GM21515 (cell line): ENCODE data around the gene YY1.
A peak's percentile ranks its signal among the peaks of the same experiment; 100 is the strongest.
"Not testable (repeated sequence)": the region's sequence is repeated elsewhere in the genome, so short reads cannot be mapped to it uniquely, and the experiment has no call there.

Experiments used
- ATAC-seq: cut with Tn5 transposase; IDR thresholded peaks from one replicate; pipeline ENCODE4 v1.9.1; 2021; ENCODE audit not compliant: unreplicated experiment

YY1 gene

DNA sequence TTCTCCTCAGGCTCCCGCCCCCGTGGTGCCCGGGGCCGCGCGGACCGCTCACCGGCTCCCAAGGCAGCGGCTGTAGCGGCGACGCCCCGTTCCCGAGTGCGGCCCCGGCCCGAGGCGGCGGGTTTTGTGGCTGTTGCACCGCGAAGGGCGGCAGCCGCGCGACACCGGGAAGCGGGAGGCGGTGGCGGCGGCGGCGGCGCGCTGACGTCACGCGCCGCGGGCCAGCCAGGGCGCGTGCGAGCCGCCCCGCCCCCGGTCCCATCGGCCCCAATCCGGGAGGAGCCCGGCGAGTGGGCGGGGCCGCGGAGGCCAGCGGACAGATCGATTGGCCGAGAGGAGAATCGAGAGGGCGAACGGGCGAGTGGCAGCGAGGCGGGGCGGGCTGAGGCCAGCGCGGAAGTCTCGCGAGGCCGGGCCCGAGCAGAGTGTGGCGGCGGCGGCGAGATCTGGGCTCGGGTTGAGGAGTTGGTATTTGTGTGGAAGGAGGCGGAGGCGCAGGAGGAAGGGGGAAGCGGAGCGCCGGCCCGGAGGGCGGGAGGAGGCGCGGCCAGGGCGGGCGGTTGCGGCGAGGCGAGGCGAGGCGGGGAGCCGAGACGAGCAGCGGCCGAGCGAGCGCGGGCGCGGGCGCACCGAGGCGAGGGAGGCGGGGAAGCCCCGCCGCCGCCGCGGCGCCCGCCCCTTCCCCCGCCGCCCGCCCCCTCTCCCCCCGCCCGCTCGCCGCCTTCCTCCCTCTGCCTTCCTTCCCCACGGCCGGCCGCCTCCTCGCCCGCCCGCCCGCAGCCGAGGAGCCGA lies at the start of gene YY1:
Gene YY1 (plus strand): TSS at position 726 of the 792 bp plus-strand sequence. CDS start 101 bp downstream, outside the sequence.
- peak; percentile 78 for ATAC-seq

DNA sequence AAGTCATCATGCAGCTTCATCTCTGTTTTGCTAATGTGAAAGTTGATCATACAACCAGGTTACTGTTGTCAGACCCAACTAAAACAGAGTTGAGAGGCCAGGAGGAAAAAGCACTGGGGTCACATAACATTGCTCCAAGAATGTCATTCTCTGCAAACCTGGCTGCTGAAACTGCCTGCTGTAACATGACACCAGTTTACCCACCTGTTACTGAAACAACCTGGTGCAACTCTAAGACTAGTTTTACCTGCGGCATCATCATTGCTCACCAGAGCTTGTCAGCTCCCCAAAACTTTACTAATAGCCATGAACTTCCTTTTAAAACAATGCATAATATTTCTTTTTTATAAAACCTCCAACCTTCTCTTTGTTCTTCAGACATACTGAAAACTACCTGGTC lies 48.8 kb upstream of the YY1 start:
- no peak for ATAC-seq

DNA sequence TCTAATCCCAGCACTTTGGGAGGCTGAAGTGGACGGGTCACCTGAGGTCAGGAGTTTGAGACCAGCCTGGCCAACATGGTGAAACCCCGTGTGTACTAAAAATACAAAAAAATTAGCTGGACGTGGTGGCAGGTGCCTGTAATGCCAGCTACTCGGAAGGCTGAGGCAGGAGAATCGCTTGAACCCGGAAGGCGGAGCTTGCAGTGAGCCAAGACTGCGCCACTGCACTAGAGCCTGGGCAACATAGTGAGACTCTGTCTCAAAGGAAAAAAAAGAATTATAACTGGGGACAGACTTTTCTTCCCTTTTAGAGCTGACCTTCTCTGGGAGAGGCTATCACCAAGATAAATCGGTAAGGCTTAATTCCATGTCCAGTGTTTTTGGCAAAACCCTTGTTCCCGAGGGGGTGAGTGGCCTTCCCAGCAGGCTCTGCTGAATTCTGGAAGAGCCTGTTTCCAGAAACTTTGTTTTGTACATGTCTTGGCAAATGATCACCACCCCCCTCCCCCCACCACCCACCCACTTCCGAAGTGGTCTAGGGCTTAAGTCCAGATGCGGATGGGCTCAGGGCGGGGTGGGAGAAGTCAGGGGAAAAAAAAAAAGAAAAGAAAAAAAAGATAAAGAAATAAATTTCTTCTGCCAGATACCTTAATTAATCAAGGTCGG lies 47.2 kb upstream of the YY1 start:
- no peak for ATAC-seq

DNA sequence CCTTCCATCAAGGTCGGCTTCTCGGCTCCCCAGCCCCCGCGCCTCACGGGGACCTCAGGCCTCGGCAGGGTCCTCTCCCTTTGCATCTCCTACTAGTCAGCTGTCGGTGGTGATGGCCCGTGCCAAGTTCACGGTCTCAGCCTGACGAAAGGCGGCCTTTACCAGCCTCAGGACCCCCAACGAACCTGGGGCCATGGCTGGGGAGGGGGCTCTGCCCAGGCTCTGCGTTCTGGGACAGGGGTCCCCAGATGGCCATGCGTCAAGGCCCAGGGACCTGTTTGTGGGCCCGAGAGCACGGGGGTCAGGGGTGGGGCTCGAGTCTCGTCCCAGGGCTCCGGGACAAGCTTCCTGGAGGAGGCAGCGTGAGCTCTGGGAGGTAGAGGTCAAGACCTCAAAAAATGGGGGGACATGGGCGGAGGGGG lies 46.7 kb upstream of the YY1 start:
- ATAC-seq, result no peak

DNA sequence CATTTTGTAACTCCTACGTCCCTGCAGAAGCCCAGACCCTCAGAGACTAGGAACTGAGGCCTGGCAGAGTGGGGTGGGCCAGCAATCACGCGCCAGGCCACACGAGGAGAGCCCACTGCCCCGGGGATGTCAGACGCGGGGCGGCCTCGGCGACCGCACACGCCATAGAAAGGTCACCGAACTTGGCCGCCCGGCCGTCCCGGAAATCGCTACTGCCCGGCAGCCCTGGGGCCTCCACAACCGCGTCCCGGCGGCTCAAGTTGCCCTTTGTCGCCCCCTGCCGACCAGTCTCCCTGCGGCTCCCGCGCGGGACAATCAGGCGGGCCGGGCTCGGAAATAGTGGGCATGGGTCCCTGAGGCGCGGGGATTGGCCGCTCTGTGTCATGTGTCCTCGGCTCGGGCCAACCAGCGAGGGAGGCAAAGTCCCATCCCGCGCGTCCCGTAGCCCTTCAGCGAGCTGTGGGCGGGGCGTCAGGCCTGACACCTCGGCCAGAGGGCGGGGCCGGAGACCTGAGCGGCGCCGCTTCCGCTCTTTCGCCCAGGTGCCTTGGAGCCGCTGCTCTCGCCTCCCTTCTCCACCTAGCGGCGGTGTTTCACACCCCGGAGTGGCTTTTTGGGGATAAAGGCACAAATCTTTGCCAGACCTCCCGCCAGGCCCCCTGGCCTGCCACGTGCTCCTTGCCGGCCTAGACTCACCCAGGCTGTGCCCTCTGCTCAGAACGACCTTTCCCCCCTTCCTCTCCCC lies 46.1 kb upstream of the YY1 start:
- peak; percentile 99 for ATAC-seq

DNA sequence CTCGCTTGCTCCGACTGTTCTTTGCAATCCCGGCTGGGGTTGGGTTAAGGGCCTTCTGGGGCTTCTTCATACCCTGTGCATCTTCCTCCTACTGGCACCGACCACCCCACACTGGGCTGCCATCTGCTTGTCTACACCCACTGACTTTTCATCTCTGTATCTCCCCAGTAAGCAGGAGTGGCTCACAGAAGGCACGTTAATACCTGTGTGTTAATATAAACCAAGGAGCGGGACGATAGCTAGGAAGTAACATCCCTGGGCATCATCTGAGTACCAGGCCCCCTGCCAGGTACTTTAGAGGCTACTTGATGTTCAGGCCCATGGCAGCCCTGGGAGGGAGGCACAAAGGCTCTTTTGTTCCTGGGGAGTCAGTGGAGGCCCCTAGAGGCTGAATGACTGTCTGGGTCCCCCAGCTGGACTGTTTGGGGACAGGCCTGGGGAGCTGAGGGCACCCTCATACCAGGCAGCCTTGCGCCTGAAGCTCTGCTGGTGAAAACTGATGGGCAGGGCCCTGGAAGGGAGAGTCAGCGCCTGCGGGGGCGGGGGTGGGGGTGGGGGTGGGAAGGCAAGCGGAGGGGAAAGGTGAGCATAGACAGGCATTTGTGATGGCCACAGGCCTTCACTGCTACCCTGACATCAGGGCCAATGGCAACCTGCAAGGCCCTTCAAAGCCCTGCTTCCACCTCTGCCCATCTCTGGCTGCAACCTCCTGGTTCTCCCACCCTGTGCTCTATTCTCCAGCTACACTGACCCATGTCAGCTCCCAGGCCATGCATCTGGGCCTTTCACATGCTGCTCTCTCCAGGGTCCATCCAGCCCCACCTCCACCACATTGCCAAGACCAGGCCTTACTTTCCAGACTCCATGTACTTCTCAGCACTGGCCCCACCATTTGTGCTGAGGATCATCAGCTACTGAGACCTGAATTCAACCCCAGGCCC lies 45.3 kb upstream of the YY1 start:
- ATAC-seq, result no peak

DNA sequence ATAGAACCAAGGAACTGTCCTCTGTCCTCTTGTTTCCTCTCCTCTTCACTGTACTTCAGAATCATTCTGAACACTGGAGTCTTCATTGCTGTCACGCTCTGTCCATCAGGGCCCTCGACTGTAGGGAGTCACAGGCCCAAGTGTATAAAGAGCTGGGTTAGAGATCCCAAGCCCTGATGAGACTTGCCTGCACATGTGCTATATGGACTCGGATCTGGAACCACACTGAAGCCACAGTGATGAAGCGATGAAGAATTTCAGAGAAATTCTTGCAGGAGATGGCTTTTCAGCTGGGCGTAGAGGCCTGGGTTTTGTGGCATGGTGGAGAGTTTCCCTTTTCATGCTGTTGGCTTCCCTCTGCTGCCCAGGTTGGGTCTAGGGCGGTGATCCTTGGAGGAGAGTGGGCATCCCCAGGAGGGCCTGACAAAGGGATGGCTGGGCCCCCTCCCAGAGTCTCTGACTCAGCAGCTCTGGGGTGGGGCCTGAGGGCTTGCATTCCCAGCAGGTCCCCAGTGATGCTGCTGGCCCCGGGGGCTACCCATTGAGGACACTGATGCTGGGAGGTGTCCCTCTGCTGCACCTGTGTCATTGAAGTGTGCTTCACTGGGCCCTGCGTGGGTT lies 39.6 kb upstream of the YY1 start:
- no peak for ATAC-seq

DNA sequence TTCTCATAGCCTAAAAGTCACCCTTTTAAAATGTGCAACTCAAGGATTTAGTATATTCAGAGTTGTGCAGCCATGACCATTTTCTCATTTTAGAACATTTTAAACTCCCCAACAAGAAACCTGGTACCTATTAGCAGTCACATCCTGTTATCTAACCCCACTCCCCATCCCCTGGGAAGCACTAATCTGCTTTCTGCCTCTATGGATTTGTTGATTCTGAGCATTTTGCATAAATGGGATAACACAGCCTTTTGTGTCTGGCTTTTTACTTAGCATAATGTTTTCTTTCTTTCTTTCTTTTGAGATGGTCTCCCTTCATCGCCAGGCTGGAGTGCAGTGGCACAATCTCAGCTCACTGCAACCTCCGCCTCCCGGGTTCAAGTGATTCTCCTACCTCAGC lies 38.6 kb upstream of the YY1 start:
- no peak for ATAC-seq

DNA sequence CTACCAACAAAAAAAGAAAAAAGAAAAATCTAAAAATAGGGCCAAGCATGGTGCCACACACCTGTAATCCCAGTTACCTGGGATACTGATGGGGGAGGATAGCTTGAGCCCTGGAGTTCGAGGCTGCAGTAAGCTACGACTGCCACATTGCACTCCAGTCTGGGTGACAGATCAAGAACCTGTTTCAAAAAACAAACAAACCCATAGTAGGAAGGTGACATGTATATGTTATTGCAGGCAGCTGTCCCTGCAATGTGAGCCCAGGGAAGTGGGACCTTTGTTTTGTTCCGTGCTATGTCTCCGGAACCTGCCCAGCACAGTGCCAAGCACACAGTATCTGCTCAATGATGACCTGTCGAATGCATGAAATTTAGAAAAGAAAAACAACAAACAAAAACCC lies 37.2 kb upstream of the YY1 start:
- no peak for ATAC-seq

DNA sequence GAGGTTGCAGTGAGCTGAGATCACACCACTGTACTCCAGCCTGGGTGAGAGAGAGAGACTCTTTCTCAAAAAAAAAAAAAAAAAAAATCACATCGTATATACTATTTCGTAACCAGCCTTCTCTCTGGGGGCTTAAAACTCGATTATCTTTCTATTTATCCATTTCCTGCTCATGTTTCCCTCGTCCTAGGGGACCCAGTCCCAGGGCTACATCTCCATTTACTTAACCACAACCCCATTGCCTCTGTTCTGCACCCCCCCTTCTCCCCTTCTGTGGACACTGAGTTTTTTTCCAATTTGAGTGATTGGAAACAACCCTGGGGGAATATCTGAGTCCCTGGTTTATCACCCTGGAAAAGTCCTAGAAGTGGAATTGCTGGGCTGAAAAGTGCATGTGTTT lies 36.2 kb upstream of the YY1 start:
- no peak for ATAC-seq

DNA sequence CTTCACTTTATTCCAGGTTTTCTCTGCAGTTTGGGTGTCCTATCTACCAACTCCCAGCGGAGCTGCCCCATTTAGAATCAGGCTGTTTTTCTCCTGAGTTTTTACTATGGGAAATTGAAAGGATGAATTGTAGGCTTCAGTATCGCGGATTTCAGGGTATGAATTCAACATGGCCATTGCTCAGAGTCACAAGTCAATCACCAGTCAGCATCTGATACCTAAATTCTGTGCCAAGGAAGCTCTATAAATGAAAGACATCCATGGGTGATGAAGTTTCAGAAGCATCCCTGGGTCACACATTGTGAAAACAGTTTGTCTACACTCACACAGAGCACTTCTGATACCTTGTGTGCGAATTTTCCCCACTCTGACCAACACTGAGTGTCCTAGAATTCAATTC lies 35.8 kb upstream of the YY1 start:
- ATAC-seq, result no peak

DNA sequence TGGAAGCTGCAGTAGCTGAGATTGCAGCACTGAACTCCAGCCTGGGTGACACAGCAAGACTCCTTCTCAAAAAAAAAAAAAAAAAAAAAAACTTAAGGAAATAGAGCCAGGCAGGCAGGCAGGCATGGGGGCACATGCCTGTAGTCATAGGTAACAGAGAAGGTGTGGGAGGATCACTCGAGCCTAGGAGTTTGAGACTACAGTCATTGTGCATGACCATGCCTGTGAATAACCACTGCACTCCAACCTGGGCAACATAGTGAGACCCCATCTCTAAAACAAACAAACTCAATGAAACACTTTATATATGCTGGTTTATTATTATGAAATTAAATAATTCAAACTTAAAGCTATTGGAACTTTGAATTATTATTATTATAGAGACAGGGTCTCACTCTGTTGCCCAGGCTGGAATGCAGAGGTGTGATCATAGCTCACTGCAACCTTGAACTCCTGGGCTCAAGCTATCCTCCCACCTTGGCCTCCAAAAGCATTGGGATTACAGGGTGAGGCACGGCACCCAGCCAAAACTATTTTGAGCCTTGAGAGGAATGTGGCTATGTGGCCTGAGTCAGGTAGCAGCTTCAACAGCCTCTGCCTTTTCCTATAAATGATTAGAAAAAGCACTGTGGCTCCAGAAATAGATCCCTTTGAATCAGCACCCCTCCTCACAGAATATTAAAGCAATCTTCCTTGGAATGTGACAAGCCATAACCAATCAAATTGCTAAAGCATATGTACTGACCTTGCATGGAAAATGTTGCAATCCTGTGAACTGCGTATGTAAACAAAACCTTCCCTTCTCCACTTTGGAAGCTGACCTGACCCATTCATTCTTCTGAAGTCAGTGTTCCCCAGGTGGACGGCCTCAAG lies 34.7 kb upstream of the YY1 start:
- no peak for ATAC-seq

DNA sequence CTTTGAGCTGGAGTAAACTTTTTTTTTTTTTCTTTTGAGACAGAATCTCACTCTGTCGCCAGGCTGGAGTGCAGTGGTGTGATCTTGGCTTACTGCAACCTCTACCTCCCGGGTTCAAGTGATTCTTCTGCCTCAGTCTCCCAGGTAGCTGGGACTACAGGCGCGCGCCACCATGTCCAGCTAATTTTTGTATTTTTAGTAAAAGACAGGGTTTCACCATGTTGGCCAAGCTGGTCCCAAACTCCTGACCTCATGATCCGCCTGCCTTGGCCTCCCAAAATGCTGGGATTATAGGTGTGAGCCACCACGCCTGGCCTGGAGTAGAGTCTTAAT lies 34.1 kb upstream of the YY1 start:
- ATAC-seq, result not testable (repeated sequence)

DNA sequence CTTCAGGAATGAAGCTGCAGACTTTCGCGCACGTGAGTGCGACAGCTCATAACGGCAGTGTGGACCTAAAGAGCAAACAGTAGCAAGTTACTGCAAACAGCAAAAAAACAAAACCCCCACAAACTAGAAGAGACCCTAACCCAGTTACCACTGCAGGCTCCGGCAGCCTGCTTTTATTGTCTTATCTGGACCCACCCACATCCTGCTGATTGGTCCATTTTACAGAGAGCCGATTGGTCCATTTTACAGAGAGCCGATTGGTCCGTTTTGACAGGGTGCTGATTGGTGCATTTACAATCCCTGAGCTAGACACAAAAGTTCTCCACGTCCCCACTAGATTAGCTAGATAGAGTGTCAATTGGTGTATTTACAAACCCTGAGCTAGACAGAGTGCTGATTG lies 31.4 kb upstream of the YY1 start:
- not testable (repeated sequence) for ATAC-seq

DNA sequence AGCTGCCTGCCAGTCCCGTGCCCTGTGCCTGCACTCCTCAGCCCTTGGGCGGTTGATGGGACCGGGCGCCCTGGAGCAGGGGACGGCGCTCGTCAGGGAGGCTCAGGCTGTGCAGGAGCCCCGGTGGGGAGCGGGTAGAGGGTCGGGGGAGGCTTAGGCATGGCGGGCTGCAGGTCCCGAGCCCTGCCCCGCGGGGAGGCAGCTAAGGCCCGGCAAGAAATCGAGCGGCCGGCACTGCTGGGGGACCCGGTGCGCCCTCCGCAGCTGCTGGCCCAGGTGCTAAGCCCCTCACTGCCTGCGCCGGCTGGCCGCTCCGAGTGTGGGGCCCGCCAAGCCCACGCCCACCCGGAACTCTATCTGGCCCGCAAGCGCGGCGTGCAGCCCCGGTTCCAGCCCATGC lies 30.8 kb upstream of the YY1 start:
- not testable (repeated sequence) for ATAC-seq

DNA sequence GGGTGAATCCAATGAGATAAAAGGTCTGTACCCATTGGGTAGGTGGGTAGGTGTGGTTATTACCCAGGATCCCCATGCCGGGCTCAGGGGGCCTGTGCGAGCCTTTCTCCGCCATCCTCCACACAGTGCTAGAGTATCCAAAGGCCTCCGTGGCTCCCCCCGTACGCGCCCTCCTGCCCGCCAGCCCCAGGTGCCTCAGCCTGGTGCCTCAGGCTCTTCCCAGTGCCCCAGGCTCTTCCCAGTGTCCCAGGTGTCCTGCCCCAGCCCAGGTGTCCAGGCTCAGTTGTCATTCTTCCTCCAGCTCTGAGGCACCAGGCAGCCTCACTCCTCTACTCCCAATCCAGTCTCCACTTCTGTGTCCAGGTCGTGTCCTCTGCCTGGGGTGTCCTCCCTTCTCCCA lies 27.6 kb upstream of the YY1 start:
- no peak for ATAC-seq

DNA sequence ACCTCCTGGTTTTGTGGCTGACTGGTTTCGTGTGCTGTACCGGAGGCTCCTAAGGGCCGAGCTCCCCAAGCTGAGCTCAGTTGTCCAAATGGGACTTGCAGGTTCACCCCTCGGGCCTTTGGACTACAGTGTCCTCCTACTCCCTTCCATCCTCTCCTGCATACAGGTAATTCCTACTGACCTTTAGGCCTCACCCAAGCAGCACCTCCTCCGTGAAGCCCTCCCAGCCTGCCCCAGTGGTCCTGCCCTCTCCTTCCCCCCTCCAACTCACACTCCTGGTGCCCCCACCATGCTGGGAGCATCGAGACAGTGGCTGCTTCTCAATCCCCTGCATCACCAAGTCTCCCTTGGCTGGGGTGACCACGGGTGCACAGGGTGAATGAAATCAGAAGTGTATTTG lies 27.1 kb upstream of the YY1 start:
- no peak for ATAC-seq

DNA sequence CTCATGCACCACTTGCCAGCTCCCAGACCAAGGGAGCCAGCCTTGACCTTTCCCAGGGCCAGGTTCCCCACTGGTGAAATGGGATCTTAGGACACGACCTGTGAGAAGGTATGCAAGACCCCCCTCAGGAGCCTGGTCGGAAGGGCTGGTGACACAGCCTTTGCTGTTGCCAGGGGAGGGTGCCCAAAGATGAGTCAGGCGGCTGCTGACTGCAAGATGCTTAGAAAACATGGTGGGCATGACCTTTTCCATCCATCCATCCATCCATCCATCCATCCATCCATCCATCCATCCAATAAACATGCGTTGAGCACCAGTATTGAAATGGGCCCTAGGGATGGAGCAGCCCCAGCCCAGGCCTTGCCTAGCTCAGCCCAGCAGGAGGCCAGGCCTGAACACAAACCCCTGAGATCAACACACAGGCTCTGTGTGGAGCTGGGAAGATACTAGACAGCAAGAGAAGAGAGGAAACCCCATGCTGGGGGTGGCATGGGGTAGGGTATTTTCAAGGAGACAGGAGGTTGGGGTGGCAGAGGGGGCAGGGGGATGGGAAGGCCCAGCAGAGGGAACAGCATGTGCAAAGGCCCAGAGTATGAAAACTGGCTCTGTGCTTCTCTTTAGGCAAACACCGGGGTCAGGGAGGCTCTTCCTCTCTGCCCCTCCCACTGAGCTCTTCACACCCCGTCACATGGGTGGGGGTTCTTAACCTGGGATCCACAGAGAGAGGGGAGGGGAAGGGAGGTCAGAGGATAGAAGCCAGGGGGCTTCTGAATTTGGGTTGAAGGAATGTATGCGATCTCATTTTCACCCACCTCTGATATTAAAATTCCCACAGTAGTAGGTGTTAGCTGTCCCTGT lies 26.2 kb upstream of the YY1 start:
- ATAC-seq, result no peak

DNA sequence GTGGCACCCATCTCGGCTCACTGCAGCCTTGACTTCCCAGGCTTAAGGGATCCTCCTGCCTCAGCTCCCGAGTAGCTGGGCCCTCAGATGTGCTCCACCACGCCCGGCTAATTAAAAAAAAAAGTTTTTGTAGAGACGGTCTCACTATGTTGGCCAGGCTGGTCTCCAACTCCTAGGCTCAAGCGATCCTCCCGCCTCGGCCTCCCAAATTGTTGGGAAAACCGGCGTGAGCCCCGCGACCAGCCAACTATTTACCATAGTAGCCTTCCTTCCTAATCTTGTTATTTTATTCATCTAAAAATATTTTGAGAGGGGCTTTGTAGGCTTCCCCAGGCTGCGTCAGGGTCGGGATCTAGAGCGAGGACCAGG lies 25.4 kb upstream of the YY1 start:
- no peak for ATAC-seq
